K562 (cell line): ENCODE measurements around the gene SLC38A1. TPM values are rescaled to one million over a fixed set of nuclear protein-coding genes. Genes with fewer than 3 reads are reported as not detected.

Experiments used
- ATAC-seq: fragments of 200-7000 bp; cut with Tn5 transposase; 3 replicates; pipeline ENCODE4 v1.9.1; 2020; ENCODE audit warnings: moderate library complexity
- BruUV-seq: library from RNA; stranded (reverse); fragments of 400-500 nt; replicated peaks from 2 replicates; lab custom pipeline; 2021; lab: Mats Ljungman, UMichigan
- CTCF ChIA-PET: fragments of 300-600 bp; formaldehyde crosslinking; extraction: SDS; loops from one replicate; lab custom pipeline; 2021; ENCODE audit warnings: low intra/inter-chr PET ratio; lab: Yijun Ruan, JAX
- POLR2A ChIA-PET: fragments of 300-600, 350-650 bp; sonication (Branson Sonifier 250); formaldehyde crosslinking; extraction: SDS; loops from one replicate; lab custom pipeline; 2021; ENCODE audit warnings: antibody characterized with exemption, inconsistent platforms; lab: Yijun Ruan, JAX
- DNase-seq, 4 experiments: peaks; one replicate each; pipeline versions ENCODE4 v3.0.0 to v3.0.0-alpha.2; 2011 to 2018; ENCODE audit warnings: low spot score in 3 of 4, mixed read lengths in 3 of 4; ENCODE audit errors: extremely low read depth in 1 of 4
- FAIRE-seq: peaks from 2 replicates; lab custom pipeline; 2011; peaks lifted over from hg19 to GRCh38; lab: Jason Lieb, UNC
- H2AFZ ChIP-seq: 2 replicates; pipeline ENCODE4 v1.6.0; 2011; ENCODE audit warnings: low read depth, low read length, control low read depth, inconsistent platforms
- H3K27ac ChIP-seq: fragments of 200-600 bp; 3 replicates; pipeline ENCODE4 v1.8.0; 2011; ENCODE audit warnings: low read depth, mild to moderate bottlenecking, control low read depth, inconsistent platforms, low read length, moderate library complexity, mixed read lengths; ENCODE audit errors: extremely low read depth
- H3K27me3 ChIP-seq, 2 experiments: fragments of 300-600 bp in 1 of 2; 2 replicates in 1 of 2; 3 replicates in 1 of 2; pipeline versions ENCODE4 v1.6.0 to v1.8.0; 2011; ENCODE audit warnings: inconsistent platforms in 2 of 2, low read length in 2 of 2, mild to moderate bottlenecking in 1 of 2, mixed read lengths in 1 of 2, moderate library complexity in 1 of 2; ENCODE audit not compliant: control insufficient read depth in 2 of 2, insufficient read depth in 2 of 2
- H3K36me3 ChIP-seq: fragments of 300-600 bp; 3 replicates; pipeline ENCODE4 v1.8.0; 2011; ENCODE audit warnings: mild to moderate bottlenecking, low read length, inconsistent platforms; ENCODE audit not compliant: control insufficient read depth, insufficient read depth
- H3K4me1 ChIP-seq, 2 experiments: fragments of 200-600 bp in 1 of 2; replicated peaks in 1 of 2; 2 replicates in 1 of 2; 3 replicates in 1 of 2; pipeline versions ENCODE4 v1.5.1 to v1.8.0; 2011; ENCODE audit warnings: inconsistent platforms in 2 of 2, low read length in 2 of 2, mild to moderate bottlenecking in 1 of 2, mixed read lengths in 1 of 2, moderate library complexity in 1 of 2; ENCODE audit not compliant: control insufficient read depth in 2 of 2, insufficient read depth in 2 of 2
- H3K4me2 ChIP-seq: 2 replicates; pipeline ENCODE4 v1.6.1; 2011; ENCODE audit warnings: low read length, control low read depth, inconsistent platforms, mixed read lengths; ENCODE audit not compliant: insufficient read depth
- H3K4me3 ChIP-seq: fragments of 200-600 bp; sonication (generic), shearing (Covaris generic); 2 replicates; pipeline ENCODE4 v1.5.1; 2016; ENCODE audit warnings: control low read depth, inconsistent platforms
- H3K79me2 ChIP-seq: fragments of 200-600 bp; 3 replicates; pipeline ENCODE4 v1.8.0; 2011; ENCODE audit warnings: low read length, inconsistent platforms; ENCODE audit not compliant: control insufficient read depth, insufficient read depth
- H3K9ac ChIP-seq, 2 experiments: 2 replicates each; pipeline versions ENCODE4 v1.6.0 to v1.6.1; 2011; ENCODE audit warnings: low read depth in 2 of 2, low read length in 2 of 2, control low read depth in 1 of 2, inconsistent platforms in 1 of 2, mild to moderate bottlenecking in 1 of 2, mixed read lengths in 1 of 2; ENCODE audit not compliant: insufficient read depth in 1 of 2
- H3K9me1 ChIP-seq: one replicate; pipeline ENCODE4 v1.6.0; 2011; ENCODE audit warnings: inconsistent platforms, mild to moderate bottlenecking, low read length, moderate library complexity; ENCODE audit not compliant: control insufficient read depth, insufficient read depth
- H3K9me3 ChIP-seq: replicated peaks from 2 replicates; pipeline ENCODE4 v1.5.1; 2011; ENCODE audit warnings: low read depth, low read length, inconsistent platforms; ENCODE audit not compliant: control insufficient read depth, insufficient read depth
- H4K20me1 ChIP-seq: replicated peaks from 2 replicates; pipeline ENCODE4 v1.6.1; 2011; ENCODE audit warnings: low read length, inconsistent platforms, mixed read lengths; ENCODE audit not compliant: control insufficient read depth, insufficient read depth
- EGR1 ChIP-seq: fragments of 450-650 bp; conservative IDR thresholded peaks from 2 replicates; pipeline ENCODE4 v1.6.1; 2017; ENCODE audit warnings: mild to moderate bottlenecking
- EP400 ChIP-seq: fragments of 450-650 bp; IDR thresholded peaks from 2 replicates; pipeline ENCODE4 v1.6.1; 2017; ENCODE audit warnings: antibody characterized with exemption, mild to moderate bottlenecking, moderate library complexity
- MAFK ChIP-seq: IDR thresholded peaks from 2 replicates; pipeline ENCODE4 v1.6.1; 2011; ENCODE audit warnings: low read length, improper control_type of control experiment
- NFXL1 ChIP-seq: fragments of 450-650 bp; formaldehyde crosslinking; IDR thresholded peaks from 2 replicates; pipeline ENCODE4 v1.4.0; 2021; ENCODE audit warnings: mild to moderate bottlenecking
- NR4A1 ChIP-seq, 2 experiments: fragments of 250-450 bp in 1 of 2; fragments of 450-650 bp in 1 of 2; sonication (Bioruptor Pico) in 1 of 2; IDR thresholded peaks; 2 replicates each; pipeline versions ENCODE4 v1.4.0 to v1.6.1; 2016 to 2020; ENCODE audit warnings: mild to moderate bottlenecking in 2 of 2, missing compliant biosample characterization in 1 of 2, missing genetic modification characterization in 1 of 2, moderate library complexity in 1 of 2
- RBFOX2 ChIP-seq: fragments of 200-400 bp; formaldehyde crosslinking; IDR thresholded peaks from 2 replicates; pipeline ENCODE4 v1.6.1; 2017; ENCODE audit warnings: low read depth, mild to moderate bottlenecking, low read length, moderate library complexity
- SRSF1 ChIP-seq: fragments of 200-400 bp; formaldehyde crosslinking; IDR thresholded peaks from 2 replicates; pipeline ENCODE4 v1.6.1; 2017; ENCODE audit warnings: mild to moderate bottlenecking, low read depth, low read length, moderate library complexity
- TFE3 ChIP-seq: fragments of 450-650 bp; formaldehyde crosslinking; IDR thresholded peaks from 2 replicates; pipeline ENCODE4 v1.4.0; 2020; ENCODE audit warnings: mild to moderate bottlenecking, mixed read lengths
- USF2 ChIP-seq: sonication (generic); formaldehyde crosslinking; IDR thresholded peaks from 2 replicates; pipeline ENCODE4 v1.5.0; 2020; ENCODE audit warnings: missing genetic modification reagents
- ZBTB2 ChIP-seq: fragments of 450-650 bp; IDR thresholded peaks from 2 replicates; pipeline ENCODE4 v1.6.1; 2016; ENCODE audit warnings: antibody characterized with exemption
- WGBS: fragments of 100-300 bp; shearing (Covaris generic); methylation state at CpG from one replicate; pipeline ENCODE4 v1.1.6; 2016; ENCODE audit warnings: low coverage, mixed read lengths; ENCODE audit not compliant: insufficient coverage; ENCODE audit errors: missing lambda C conversion rate; 5-methylcytosine and 5-hydroxymethylcytosine counted together
- in situ Hi-C: fragments of 300-500 bp; cut with MboI; formaldehyde crosslinking; loops from 4 replicates; pipeline ENCODE4 v1.15.0; 2018; ENCODE audit warnings: inconsistent platforms, mixed read lengths
- intact Hi-C: fragments of 100-400 bp; cut with micrococcal nuclease; formaldehyde crosslinking; loops from 2 replicates; pipeline ENCODE4 v1.14.2; 2022
- polyA plus RNA-seq, 8 experiments: library from polyadenylated mRNA; depleted of rRNA in 4 of 8; stranded (reverse) in 5 of 8; unstranded in 3 of 8; fragments of >200 nt; fragmentation: Nextera tagmentation in 2 of 8; fragmentation: Illumina TruSeq in 1 of 8; extraction: Ambion mirVana in 2 of 8; extraction: Trizol in 1 of 8; gene quantifications; 2 replicates each; pipeline versions ENCODE4 v1.2.1 to v1.2.3, GENCODE V29; 2011 to 2014; ENCODE audit warnings: inconsistent platforms in 1 of 8, missing spikeins in 1 of 8
- total RNA-seq, 7 experiments: library from RNA; depleted of rRNA in 6 of 7; stranded (reverse); fragments of >200 nt in 6 of 7; fragmentation: Illumina TruSeq in 2 of 7; extraction: Trizol in 2 of 7; gene quantifications; 2 replicates each; pipeline versions ENCODE4 v1.2.1 to v1.2.3, GENCODE V29; 2011 to 2021; ENCODE audit warnings: low replicate concordance in 1 of 7

The SLC38A1 gene
- total and polyA plus RNA-seq, 9 of the 15 experiments (the other 6 are each of a cell fraction or from before 2014, with no cell fraction given), result 51.9 to 112 (median 75.0) TPM

- TF ChIP-seq USF2 (peak; percentile 49), NR4A1 (CRISPR knock-in tag; IDR thresholded peaks at IDR 0.05) (no peak), NR4A1 (tag; IDR thresholded peaks at IDR 0.05) (no peak), TFE3 (peak; percentile 29; the same call in 1 of the 2 replicates), EP400 (no peak)
- TF ChIP-seq, all 486 proteins: peak for 21
Observed at GRCh38 chr12:46266382-46266791, 2.5 kb downstream of the SLC38A1 start (continued).

- ATAC-seq (no peak), FAIRE-seq (peak; percentile 15)
- in situ Hi-C loops, result no loop called here
Observed at GRCh38 chr12:46265734-46266133, 3.1 kb downstream of the SLC38A1 start.

More at GRCh38 chr12:46265734-46266133, 3.1 kb downstream of the SLC38A1 start:
- ChIA-PET POLR2A (interaction anchor here (1.2 to 1.5 kb wide), 2 partner anchors 8 to 10 kb away, joined by 5 to 6 read pairs; no protein-coding TSS in a partner anchor), CTCF (no interaction called here)
- no peaks in the 10 kb centered on the region for H3K9me3 ChIP-seq
- peaks cover 28% of the 10 kb centered on the region for H4K20me1 ChIP-seq
- peak overlapping the region; percentile 94 for H3K4me2 ChIP-seq
- peak overlapping the region; percentile 53 for H3K27ac ChIP-seq
- H3K79me2 ChIP-seq, result peaks cover 81% of the 10 kb centered on the region
- TF ChIP-seq EGR1 (peak; percentile 44; the same call in 1 of the 2 replicates), RBFOX2 (0 out of 2 replicates have a peak, but pooled peaks have one; percentile 46), NFXL1 (no peak), MAFK (no peak), SRSF1 (no peak), ZBTB2 (no peak)
- no TSS peak for BruUV-seq
- H3K9me1 ChIP-seq, result peaks cover 4% of the 10 kb centered on the region
- intact Hi-C loops, result loop anchor here (5.0 to 10.0 kb wide), 4 partner anchors 83 to 289 kb away; partner anchors contain the start of gene SCAF11
- H3K9ac ChIP-seq, result peak overlapping the region; percentile 72 to 98; a peak in 3 of 4 replicates
- H2AFZ ChIP-seq, result no peak overlapping the region
- peak overlapping the region; percentile 83 for H3K4me3 ChIP-seq
- no peak for DNase-seq
- peaks cover 25% of the 10 kb centered on the region; the same call in 2 of the 3 replicates for H3K36me3 ChIP-seq
- peaks cover 34 to 39% of the 10 kb centered on the region in 2 experiments for H3K4me1 ChIP-seq
- 21% methylated on average over 3 of the region's 3 CpGs for WGBS
- H3K27me3 ChIP-seq, result no peaks in the 10 kb centered on the region
